GM23338 (cell line): Measurements from ENCODE around the gene GFRA1. TPM values are rescaled to one million over a fixed set of nuclear protein-coding genes. Genes with fewer than 3 reads are reported as not detected.

Experiments used
- ATAC-seq: fragments of 200-7000 bp; cut with Tn5 transposase; 3 replicates; pipeline ENCODE4 v1.9.1; 2020
- DNase-seq: peaks from one replicate; pipeline ENCODE4 v3.0.0-alpha.2; 2015; ENCODE audit warnings: low spot score
- H2AFZ ChIP-seq: fragments of 200-600 bp; sonication (generic); 2 replicates; pipeline ENCODE4 v1.8.0; 2016; ENCODE audit warnings: antibody characterized with exemption, mild to moderate bottlenecking, moderate library complexity
- H3F3A ChIP-seq: fragments of 200-600 bp; sonication (generic); replicated peaks from 2 replicates; pipeline ENCODE4 v1.8.0; 2017; ENCODE audit warnings: antibody characterized with exemption, mixed run types, low read depth
- H3K27ac ChIP-seq: fragments of 200-600 bp; sonication (generic); 2 replicates; pipeline ENCODE4 v1.6.1; 2016; ENCODE audit warnings: low read depth
- H3K27me3 ChIP-seq: fragments of 200-600 bp; sonication (generic); 2 replicates; pipeline ENCODE4 v1.8.0; 2016; ENCODE audit warnings: mild to moderate bottlenecking, mixed run types, moderate library complexity; ENCODE audit not compliant: insufficient read depth
- H3K36me3 ChIP-seq: fragments of 200-600 bp; sonication (generic); 2 replicates; pipeline ENCODE4 v1.8.0; 2016; ENCODE audit warnings: mild to moderate bottlenecking; ENCODE audit not compliant: insufficient read depth
- H3K4me1 ChIP-seq: fragments of 200-600 bp; sonication (generic); 2 replicates; pipeline ENCODE4 v1.8.0; 2016; ENCODE audit warnings: mild to moderate bottlenecking, moderate library complexity; ENCODE audit not compliant: insufficient read depth
- H3K4me2 ChIP-seq: fragments of 200-600 bp; sonication (generic); 2 replicates; pipeline ENCODE4 v1.7.1; 2017; ENCODE audit warnings: mixed run types
- H3K4me3 ChIP-seq: fragments of 200-600 bp; sonication (generic); 2 replicates; pipeline ENCODE4 v1.6.1; 2016; ENCODE audit warnings: mixed run types
- H3K79me2 ChIP-seq: fragments of 200-600 bp; sonication (generic); replicated peaks from 2 replicates; pipeline ENCODE4 v1.8.0; 2017; ENCODE audit warnings: mild to moderate bottlenecking; ENCODE audit not compliant: insufficient read depth
- H3K9me2 ChIP-seq: fragments of 200-600 bp; sonication (generic); 2 replicates; pipeline ENCODE4 v1.8.0; 2017; ENCODE audit not compliant: insufficient read depth
- H4K20me1 ChIP-seq: fragments of 200-600 bp; sonication (generic); replicated peaks from 2 replicates; pipeline ENCODE4 v1.8.0; 2017; ENCODE audit warnings: mild to moderate bottlenecking; ENCODE audit not compliant: insufficient read depth
- H3K27ac Mint-ChIP-seq: 2 replicates; pipeline ENCODE4 v1.8.0; 2020; ENCODE audit warnings: inconsistent platforms, mild to moderate bottlenecking, moderate library complexity, mixed read lengths
- H3K27me3 Mint-ChIP-seq: 3 replicates; pipeline ENCODE4 v1.8.0; 2022; ENCODE audit warnings: low read depth, mild to moderate bottlenecking, moderate library complexity, mixed read lengths, inconsistent platforms; ENCODE audit not compliant: insufficient read depth, poor library complexity
- H3K36me3 Mint-ChIP-seq: 3 replicates; pipeline ENCODE4 v1.8.0; 2021; ENCODE audit warnings: low read depth, mild to moderate bottlenecking, inconsistent platforms, moderate library complexity, mixed read lengths
- H3K4me1 Mint-ChIP-seq: 3 replicates; pipeline ENCODE4 v1.8.0; 2020; ENCODE audit warnings: mild to moderate bottlenecking, inconsistent platforms, mixed read lengths
- H3K4me3 Mint-ChIP-seq: 3 replicates; pipeline ENCODE4 v1.8.0; 2021; ENCODE audit warnings: moderate library complexity, mild to moderate bottlenecking, inconsistent platforms, mixed read lengths
- H3K9me3 Mint-ChIP-seq: 3 replicates; pipeline ENCODE4 v1.8.0; 2020; ENCODE audit warnings: moderate library complexity, mild to moderate bottlenecking, inconsistent platforms, mixed read lengths
- ETS1 ChIP-seq: IDR thresholded peaks from 2 replicates; pipeline ENCODE4 v1.6.1; 2016; ENCODE audit warnings: antibody characterized with exemption
- EZH2 ChIP-seq: fragments of 200-600 bp; sonication (generic); IDR thresholded peaks from one replicate; pipeline ENCODE4 v1.8.0; 2017; ENCODE audit warnings: antibody characterized with exemption, mild to moderate bottlenecking, low read depth; ENCODE audit not compliant: unreplicated experiment
- POLR2AphosphoS5 ChIP-seq: IDR thresholded peaks from 2 replicates; pipeline ENCODE4 v1.6.1; 2016; ENCODE audit warnings: antibody characterized with exemption, low read depth
- REST ChIP-seq: IDR thresholded peaks from one replicate; pipeline ENCODE4 v1.6.1; 2018; ENCODE audit warnings: antibody characterized with exemption; ENCODE audit not compliant: unreplicated experiment
- STAT1 ChIP-seq: IDR thresholded peaks from one replicate; pipeline ENCODE4 v1.6.1; 2016; ENCODE audit warnings: antibody characterized with exemption; ENCODE audit not compliant: unreplicated experiment
- ZNF114 ChIP-seq: fragments of 250-450 bp; sonication (Bioruptor Pico); IDR thresholded peaks from 2 replicates; pipeline ENCODE4 v1.5.0; 2020; ENCODE audit warnings: mild to moderate bottlenecking, moderate library complexity
- ZNF331 ChIP-seq: fragments of 250-450 bp; sonication (Bioruptor Pico); IDR thresholded peaks from 2 replicates; pipeline ENCODE4 v1.5.0; 2020; ENCODE audit warnings: low read depth, mild to moderate bottlenecking, moderate library complexity
- ZNF462 ChIP-seq: fragments of 250-450 bp; sonication (Bioruptor Pico); IDR thresholded peaks from 2 replicates; pipeline ENCODE4 v1.5.0; 2020; ENCODE audit warnings: mild to moderate bottlenecking, moderate library complexity
- polyA plus RNA-seq: library from polyadenylated mRNA; unstranded; fragments of >200 nt; fragmentation: Nextera tagmentation; extraction: Ambion mirVana; gene quantifications from 2 replicates; pipeline ENCODE4 v1.2.1, GENCODE V29; 2016
- total RNA-seq: library from RNA; depleted of rRNA; stranded (reverse); fragments of >200 nt; shearing (Covaris generic); gene quantifications from 2 replicates; pipeline ENCODE4 v1.2.3, GENCODE V29; 2014

The GFRA1 gene
- total and polyA plus RNA-seq, 2 experiments from 2014 or later, result 1.4 to 2.8 TPM

GRCh38 chr10:116195583-116195982 lies 77.4 kb downstream of the GFRA1 start:
- peaks cover 8% of the 10 kb centered on the region; the same call in 2 of the 3 replicates for H3K36me3 Mint-ChIP-seq
- H3F3A ChIP-seq, result no peaks in the 10 kb centered on the region
- H3K27ac Mint-ChIP-seq, result no peak overlapping the region
- H3K27ac ChIP-seq, result no peak overlapping the region
- H3K4me1 Mint-ChIP-seq, result peaks cover 10% of the 10 kb centered on the region; the same call in 2 of the 3 replicates
- no peaks in the 10 kb centered on the region for H3K36me3 ChIP-seq
- H3K27me3 Mint-ChIP-seq, result no peaks in the 10 kb centered on the region
- H3K4me3 ChIP-seq, result no peak overlapping the region
- ATAC-seq (no peak), DNase-seq (no peak)
- H3K4me2 ChIP-seq, result no peak overlapping the region
- H3K4me1 ChIP-seq, result peaks cover 11% of the 10 kb centered on the region
- H3K79me2 ChIP-seq, result no peaks in the 10 kb centered on the region
- H3K9me3 Mint-ChIP-seq, result peaks cover 14% of the 10 kb centered on the region
- no peak for TF ChIP-seq ZNF114 (CRISPR knock-in tag)
- TF ChIP-seq ZNF331 (CRISPR knock-in tag), result no peak
- no peak for TF ChIP-seq EZH2
- TF ChIP-seq REST, result no peak
- no peak for TF ChIP-seq ETS1
- no peak for TF ChIP-seq POLR2AphosphoS5
- no peak for TF ChIP-seq STAT1
- TF ChIP-seq ZNF462 (CRISPR knock-in tag), result no peak
- no peak overlapping the region for H3K4me3 Mint-ChIP-seq
- no peak overlapping the region for H2AFZ ChIP-seq
- no peaks in the 10 kb centered on the region for H3K27me3 ChIP-seq
- H3K9me2 ChIP-seq, result no peaks in the 10 kb centered on the region
- H4K20me1 ChIP-seq, result no peaks in the 10 kb centered on the region
